SH-SY5Y (cell line): ENCODE data around the gene OR3A2.

Experiments
- GATA2 ChIP-seq: IDR thresholded peaks from 2 replicates; pipeline ENCODE4 v1.6.1; 2011; ENCODE audit warnings: mild to moderate bottlenecking, low read depth, low read length
- GATA3 ChIP-seq: IDR thresholded peaks from 2 replicates; pipeline ENCODE4 v1.6.1; 2011; ENCODE audit warnings: low read depth, mild to moderate bottlenecking, low read length, moderate library complexity

DNA sequence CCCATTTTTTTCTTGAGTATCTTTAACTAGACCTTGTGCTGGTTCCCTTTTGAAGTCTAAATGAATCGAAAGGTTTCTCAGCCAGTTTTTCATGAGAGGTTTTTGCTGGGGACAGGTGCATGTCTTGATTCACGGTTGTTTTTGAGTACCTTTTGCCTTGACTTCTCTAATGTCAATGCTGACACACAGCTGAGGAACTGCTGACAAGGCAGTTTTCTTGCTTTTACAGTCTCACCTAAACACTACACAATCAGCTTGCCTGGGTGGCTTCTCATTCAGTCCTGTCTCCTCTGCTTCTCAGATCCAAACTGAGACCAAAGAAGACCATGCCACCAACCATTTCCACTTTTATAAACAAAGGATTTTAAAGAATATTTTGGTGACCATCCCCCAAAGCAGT, 32.1 kb upstream of the OR3A2 start:
- no peak for TF ChIP-seq GATA3
- TF ChIP-seq GATA2, result no peak
